ENCODE results near the gene VPS52. TPM values are rescaled to one million over a fixed set of nuclear protein-coding genes. Genes with fewer than 3 reads are reported as not detected.
A peak's percentile ranks its signal among the peaks of the same experiment; 100 is the strongest.

Gene VPS52
- total RNA-seq, 1 experiment from 2014 or later: 27.1 TPM

DNA sequence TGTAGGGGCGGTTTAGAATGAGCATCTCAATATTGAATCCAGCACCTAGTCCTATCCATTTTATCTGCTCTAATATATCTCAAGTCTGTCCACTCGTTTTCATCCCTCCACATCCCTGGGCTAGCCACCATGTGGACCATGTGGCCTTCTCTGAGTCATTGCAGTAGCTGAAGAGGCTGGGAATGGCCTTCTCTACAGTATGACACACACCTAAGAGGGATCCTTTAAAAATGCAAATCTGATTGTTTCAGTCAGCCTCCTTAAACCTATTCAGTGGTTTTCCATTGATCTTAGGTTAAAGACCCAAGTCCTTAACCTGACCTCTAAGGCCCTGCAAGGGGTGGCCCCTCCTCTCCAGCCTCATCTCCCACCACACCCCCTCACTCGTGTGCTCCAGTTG lies 54.0 kb downstream of the VPS52 start:
- no peak for DNase-seq (ENCODE audit: low spot score)
- in situ Hi-C loops (cut with HindIII; ENCODE audit: low sequenced_read_pairs): no loop called here

DNA sequence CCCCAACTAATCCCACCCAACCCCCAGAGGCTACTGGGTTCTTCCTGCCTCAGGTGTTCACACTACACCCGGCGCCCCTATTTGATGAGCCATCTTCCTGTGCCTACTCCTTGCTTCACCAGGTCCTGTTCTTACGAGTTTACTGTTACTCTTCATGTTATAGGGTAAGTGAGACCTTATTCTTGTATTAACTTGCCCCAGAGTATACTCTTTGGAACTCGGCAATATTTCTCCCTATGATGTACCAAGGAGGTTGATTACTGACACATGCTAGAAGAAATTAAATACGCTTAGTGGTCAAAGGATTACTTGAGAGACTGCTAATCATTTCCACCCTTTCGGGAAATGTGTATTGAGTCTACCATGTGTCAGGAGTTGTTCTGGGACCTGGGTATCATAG lies 54.4 kb downstream of the VPS52 start:
- in situ Hi-C loops (cut with HindIII; ENCODE audit: low sequenced_read_pairs): no loop called here
- no peak for DNase-seq (ENCODE audit: low spot score)

DNA sequence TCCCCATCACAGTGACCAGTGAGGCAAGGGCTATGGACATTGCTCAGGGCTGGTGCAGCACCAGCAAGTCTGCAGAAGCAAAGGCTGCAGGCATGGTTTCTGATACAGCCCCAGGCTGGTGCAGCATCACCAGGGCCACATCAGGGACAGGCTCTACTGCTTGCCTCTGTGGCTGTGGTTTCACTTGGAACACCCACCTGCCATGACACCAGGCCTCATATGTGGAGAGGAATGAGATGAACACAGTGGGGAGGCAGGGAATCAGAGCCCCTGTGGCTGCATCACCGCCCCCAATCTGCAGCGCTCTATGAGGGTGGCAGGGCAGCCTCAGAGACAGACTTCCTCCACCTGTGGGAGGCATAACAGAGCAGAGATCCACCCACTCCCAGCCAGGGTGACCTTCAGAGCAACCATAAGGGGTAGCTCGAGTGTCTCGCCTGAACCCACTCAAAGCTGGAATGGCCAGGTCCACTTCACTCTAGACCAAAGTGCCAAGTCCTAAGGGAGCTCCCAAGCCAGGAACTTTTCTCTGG lies 55.5 kb downstream of the VPS52 start:
- no peak for DNase-seq (ENCODE audit: low spot score)
- in situ Hi-C loops (cut with HindIII; ENCODE audit: low sequenced_read_pairs): no loop called here

DNA sequence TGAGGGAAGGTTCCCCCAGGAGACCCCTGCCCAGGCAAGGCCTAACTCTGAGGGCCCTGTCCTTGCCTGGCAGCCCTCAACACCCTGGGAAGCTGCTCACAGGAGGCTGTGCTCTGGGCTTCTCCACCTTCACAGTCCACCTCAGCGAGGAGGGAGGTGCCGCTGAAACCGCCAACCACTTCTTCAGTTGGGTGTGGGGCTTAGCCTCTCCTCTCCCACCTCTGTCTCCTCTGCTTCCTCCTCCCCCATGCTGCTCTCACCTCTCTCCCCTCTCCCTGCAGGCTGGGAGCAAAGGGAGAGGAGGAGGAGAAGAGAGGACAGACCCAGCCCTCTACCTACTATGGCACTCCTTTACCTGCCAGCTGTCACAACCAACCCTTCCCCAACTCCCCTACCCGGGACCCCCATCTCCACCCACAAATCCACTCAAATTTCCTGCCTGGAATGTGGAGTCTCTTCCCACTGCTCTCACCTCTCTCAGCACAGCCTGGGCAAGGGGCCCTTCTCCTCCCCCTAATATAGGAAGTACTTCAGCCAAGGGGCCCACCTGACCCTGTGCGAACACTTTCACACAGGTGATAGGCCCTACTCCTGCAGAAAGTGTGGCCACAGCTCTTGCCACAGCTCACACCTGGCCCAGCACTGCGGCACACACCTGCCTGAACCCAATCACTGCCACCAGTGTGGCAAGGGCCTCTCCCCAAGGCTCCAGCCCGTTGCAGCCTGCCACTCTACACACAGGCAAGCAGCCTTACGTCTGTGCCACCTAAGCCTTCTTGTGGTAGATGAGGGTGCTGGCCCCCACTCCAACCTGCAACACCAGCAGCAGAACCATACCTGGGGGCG lies 56.2 kb downstream of the VPS52 start:
- DNase-seq (ENCODE audit: low spot score): no peak
- in situ Hi-C loops (cut with HindIII; ENCODE audit: low sequenced_read_pairs): no loop called here

DNA sequence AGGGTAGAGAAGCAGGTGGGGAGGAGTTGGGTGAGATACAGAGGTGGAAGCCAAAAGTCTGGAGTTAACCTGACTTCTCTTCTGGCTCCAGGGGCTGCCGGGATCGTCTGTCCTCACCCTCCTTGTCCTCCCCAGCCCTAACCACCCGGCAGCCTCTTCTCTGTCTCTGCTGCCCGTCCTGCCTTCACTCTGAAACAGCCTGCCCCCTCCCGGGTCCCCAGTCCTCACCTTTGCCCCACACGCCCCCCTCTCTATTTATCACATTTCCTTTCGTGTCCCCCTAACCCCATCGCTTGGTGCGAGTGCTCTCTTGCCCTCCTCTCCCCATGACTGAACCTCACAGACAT lies 57.7 kb downstream of the VPS52 start:
- no peak for DNase-seq (ENCODE audit: low spot score)
- in situ Hi-C loops (cut with HindIII; ENCODE audit: low sequenced_read_pairs): no loop called here

DNA sequence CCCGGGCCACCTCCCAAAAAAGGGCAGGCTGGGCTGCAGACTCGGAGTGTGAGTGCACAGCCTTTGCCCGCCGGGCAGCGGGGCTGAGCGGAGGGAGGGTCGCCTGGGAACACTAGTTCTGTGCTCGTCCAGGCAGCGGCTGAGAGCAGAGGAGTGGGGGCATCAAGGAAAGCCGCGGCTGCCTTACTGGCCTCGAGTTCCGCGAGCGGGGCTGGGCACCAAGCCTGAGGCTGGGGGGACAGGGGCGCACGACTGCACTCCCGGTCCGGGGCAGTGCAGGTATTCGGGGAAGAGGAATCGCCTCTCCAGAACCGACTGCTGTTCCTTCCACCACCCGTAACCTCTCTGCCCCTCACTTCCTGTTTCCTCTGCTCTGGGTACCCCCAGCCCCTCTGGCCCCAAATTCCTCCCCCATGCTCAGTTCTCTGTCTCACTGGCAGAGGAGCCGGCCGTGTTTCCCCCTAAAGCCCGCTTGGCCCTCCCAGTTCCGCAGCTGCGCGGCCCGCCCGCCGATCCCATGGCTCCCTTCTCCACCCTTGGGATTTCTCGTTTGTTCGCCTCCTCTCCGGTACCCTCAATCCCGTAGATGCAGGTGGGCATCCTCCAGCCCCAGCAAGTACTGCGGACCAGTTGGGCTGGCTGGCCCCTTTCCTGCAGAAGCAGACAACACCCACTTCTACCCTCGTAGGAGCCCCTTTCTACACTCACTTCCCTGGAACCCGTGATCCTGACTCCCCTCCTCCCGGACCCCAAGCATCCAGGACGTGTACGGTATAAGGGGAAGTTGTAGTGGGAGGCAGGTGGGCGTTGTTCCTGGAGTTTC lies 58.3 kb downstream of the VPS52 start:
- in situ Hi-C loops (cut with HindIII; ENCODE audit: low sequenced_read_pairs): no loop called here
- DNase-seq (ENCODE audit: low spot score): peak; percentile 14

DNA sequence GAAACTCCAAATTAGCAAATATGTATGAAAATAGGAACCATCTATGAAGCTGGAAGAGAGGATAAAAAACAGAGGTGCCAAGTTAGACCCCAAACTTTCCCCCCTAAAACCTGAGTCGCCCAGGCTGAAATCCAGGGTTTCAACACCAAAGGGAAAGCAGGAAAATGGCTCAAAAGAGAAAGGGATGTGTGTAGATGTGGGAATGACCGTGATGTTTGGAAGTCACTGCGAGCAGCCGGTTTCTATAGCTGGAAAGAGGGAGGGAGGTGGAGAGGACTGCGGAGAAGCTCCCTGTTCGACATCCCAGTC lies 58.9 kb downstream of the VPS52 start:
- in situ Hi-C loops (cut with HindIII; ENCODE audit: low sequenced_read_pairs): no loop called here
- DNase-seq (ENCODE audit: low spot score): no peak

DNA sequence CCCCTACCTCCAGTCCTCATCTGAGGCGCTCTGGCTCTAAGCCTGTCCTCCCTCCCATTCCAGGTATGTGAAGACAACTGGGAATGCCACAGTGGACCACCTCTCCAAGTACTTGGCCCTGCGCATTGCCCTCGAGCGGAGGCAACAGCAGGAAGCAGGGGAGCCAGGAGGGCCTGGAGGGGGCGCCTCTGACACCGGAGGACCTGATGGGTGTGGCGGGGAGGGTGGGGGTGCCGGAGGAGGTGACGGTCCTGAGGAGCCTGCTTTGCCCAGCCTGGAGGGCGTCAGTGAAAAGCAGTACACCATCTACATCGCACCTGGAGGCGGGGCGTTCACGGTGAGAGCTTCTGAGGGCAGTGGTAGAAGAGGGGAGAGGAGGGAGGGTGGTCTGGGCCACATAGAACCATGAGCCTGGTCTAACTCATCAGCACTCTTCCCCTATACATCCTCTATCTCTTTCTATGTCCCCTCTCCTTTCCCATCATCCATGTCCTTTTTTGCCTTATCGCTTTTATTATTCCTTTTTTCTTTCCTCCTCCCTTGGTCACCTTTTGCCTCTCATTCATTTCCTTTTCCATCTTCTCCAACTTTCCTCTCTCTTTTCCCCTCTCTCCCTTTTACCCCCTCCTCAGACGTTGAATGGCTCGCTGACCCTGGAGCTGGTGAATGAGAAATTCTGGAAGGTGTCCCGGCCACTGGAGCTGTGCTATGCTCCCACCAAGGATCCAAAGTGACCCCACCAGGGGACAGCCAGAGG lies 59.8 kb downstream of the VPS52 start:
- in situ Hi-C loops (cut with HindIII; ENCODE audit: low sequenced_read_pairs): no loop called here

DNA sequence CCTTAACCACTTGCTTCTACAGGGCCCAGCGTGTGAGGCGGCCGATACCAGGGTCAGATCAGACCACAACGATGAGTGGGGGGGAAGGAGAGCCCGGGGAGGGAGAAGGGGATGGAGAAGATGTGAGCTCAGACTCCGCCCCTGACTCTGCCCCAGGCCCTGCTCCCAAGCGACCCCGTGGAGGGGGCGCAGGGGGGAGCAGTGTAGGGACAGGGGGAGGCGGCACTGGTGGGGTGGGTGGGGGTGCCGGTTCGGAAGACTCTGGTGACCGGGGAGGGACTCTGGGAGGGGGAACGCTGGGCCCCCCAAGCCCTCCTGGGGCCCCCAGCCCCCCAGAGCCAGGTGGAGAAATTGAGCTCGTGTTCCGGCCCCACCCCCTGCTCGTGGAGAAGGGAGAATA lies 60.5 kb downstream of the VPS52 start:
- in situ Hi-C loops (cut with HindIII; ENCODE audit: low sequenced_read_pairs): no loop called here
- no peak for DNase-seq (ENCODE audit: low spot score)

More for the DNA sequence above, 59.8 kb downstream of the VPS52 start:
- no peak for DNase-seq (ENCODE audit: low spot score)

DNA sequence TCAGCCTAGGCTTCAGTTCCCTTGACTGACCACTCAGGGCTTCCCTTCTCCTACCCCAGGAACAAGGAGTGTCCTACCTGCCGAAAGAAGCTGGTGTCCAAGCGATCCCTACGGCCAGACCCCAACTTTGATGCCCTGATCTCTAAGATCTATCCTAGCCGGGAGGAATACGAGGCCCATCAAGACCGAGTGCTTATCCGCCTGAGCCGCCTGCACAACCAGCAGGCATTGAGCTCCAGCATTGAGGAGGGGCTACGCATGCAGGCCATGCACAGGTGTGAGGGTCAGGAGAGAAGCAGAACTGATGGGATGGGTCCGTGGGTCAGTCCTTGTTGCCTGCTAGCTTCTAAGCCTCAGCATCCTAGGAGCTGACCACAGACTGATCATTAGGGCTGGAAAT lies 61.8 kb downstream of the VPS52 start:
- no peak for DNase-seq (ENCODE audit: low spot score)
- in situ Hi-C loops (cut with HindIII; ENCODE audit: low sequenced_read_pairs): no loop called here

DNA sequence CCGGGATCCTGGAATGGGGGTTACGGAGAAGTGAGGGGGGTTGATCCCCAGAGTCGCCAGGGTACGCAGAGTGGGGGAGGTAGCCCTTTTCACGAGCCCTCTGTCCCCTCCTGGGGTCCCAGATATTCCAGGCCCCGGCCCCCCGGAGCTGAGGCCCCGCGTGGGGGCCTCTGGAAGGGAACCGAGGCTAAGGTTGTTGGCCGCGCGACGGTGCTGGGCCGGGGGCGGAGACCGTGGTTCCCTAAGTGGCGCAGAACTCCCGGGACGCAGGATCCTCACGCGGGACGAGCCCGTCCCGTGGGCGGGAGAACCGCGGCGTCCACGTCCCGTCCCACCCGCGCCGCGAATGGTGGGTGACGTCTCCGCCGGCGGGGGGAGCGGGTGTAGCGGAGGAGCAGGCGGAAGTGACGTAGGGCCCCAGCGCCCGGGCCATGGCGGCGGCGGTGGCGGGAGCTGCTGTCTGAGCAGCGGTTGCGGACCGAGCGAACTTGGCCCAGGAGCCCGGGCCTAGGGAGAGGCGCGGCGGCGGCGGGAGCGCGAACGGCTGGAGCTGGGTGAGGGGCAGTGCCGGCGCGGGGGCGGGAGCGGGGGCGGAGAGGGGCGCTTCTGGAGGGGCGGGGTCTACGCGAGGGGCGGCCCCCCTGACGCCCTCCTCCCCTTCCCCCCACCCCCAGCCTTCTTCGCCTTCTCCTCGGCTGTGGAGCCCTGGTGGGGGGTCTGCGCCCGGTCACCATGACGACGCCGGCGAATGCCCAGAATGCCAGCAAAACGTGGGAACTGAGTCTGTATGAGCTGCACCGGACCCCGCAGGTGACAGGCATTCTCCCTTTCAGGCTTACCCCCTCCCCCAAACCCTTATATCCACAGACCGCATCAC lies 63.3 kb downstream of the VPS52 start, which contains the start of gene RING1:
Gene RING1, plus strand, starts transcription at position 410 of the 877 bp plus-strand sequence. Its CDS starts 323 bp downstream, at position 733.
- in situ Hi-C loops (cut with HindIII; ENCODE audit: low sequenced_read_pairs): no loop called here
- peak; percentile 83 for DNase-seq (ENCODE audit: low spot score)

DNA sequence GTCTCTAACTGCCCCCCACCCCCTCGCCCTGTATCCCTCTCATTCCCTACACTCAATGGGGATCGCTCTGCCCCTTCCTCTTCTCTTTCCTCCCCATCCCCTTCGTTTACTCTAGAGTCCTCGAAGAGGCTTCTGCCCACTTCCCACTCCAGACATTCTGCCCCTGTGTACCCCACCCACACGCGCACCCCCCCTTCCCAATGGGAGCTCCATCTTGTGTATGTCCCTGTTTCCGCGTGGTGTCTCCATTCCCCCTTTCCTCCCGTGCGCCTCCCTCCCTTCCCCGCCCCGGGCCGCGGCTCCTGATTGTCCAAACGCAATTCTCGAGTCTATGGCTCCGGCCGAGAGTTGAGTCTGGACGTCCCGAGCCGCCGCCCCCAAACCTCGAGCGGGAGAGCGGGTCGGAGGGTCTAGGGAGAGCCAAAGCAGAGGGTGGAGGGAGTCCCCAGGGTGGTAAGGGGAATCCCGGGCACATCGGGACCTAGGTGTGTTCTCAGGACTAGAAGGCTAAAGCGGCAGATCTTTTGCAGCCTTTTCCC lies 64.1 kb downstream of the VPS52 start:
- peak; percentile 29 for DNase-seq (ENCODE audit: low spot score)
- in situ Hi-C loops (cut with HindIII; ENCODE audit: low sequenced_read_pairs): no loop called here

DNA sequence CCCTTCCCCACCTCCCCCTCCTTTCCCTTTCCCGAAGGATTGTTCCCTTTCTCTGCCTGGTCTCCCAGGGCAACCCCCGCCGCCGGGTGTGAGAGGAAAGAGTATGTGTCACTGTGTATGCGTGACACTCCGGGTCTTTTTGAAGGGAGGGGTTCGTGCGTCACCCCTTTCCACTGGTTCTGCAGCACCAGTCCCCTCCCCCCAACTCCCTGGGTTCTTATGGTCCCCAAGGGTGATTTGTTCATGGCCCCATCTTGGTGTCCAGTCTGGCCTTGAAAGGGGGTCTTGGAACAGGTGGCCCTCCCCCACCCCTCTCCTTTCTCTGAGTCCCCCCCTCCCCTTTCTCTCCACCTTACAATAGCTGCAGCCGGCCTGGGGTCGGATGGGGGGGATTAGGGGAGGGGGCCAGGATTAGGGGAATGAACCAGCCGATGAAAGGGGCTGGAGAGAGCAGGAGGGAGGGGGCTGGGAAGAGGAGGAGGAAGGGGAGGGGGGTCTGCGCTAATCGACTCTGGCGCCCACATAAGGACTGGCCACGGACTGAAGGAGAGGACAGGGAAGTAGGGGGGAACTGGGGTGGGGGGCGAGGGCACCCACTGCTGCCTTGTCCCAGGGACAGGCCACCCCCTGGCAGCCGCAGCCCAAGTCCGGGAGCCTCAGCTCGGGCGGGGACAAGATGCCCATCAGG lies 64.7 kb downstream of the VPS52 start:
- in situ Hi-C loops (cut with HindIII; ENCODE audit: low sequenced_read_pairs): no loop called here
- no peak for DNase-seq (ENCODE audit: low spot score)

DNA sequence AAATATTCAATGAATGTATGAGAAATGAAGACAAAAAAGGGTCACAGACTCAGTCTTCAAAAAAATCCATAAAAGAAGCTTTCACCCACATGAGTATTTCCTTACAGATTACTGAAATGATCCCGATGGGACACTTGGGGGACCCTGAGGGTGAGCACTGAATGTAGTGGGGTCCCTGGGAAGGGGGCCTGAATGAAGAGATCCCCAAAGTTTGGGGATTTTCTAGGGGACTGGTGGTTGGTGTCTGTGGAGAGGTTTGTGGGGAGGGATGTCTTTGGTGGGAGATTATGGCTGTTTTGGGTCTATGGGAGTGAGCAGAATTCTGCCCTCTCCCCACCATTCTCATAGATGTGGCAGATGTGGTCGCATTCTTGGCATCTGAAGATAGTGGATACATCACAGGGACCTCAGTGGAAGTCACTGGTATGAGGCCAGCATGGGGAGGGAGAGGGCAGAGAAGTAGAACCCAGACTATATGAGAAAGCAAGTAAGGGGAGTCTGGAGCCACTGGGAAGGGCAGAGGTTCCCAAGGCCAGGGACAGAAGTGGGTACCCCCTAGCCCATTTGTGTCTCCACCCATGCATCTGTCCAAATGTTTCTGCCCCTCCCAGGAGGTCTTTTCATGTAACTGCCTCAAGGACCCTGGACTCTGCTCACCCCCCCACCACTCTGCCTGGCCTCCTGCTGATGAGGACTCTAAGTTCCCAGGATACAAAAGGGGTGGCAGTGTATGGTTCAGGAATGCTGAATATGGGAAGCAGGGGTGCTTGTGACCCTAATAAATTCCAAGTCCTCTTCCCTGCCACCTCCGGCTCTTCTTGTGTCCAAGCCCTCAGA lies 65.4 kb downstream of the VPS52 start:
- DNase-seq (ENCODE audit: low spot score): no peak
- in situ Hi-C loops (cut with HindIII; ENCODE audit: low sequenced_read_pairs): no loop called here

DNA sequence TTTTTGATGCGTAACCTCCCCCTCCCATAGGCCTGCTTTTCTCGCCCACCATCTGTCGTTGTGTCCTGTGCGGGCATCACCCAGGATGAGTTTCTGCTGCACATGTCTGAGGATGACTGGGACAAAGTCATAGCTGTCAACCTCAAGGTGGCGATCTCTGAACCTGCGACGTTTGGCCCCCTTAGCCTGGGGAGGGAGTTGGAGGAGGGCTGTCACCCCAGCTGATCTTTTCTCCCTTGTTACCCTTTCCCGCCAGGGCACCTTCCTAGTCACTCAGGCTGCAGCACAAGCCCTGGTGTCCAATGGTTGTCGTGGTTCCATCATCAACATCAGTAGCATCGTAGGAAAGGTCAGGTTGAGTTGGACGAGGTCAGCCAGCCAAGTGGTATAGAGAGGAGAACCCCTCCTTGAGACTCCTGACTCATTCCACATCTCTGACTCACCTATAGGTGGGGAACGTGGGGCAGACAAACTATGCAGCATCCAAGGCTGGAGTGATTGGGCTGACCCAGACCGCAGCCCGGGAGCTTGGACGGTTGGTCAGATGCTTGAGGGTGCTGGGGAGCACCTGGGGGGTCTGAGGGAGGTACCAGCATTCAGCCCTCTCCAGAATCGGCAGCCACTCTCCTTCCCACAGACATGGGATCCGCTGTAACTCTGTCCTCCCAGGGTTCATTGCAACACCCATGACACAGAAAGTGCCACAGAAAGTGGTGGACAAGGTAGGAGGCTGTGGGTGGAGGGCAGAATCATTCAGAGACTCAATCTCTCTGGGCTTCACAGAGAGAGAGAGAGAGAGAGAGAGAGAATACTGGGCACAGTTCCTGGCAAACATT lies 66.3 kb downstream of the VPS52 start:
- no peak for DNase-seq (ENCODE audit: low spot score)
- in situ Hi-C loops (cut with HindIII; ENCODE audit: low sequenced_read_pairs): no loop called here

DNA sequence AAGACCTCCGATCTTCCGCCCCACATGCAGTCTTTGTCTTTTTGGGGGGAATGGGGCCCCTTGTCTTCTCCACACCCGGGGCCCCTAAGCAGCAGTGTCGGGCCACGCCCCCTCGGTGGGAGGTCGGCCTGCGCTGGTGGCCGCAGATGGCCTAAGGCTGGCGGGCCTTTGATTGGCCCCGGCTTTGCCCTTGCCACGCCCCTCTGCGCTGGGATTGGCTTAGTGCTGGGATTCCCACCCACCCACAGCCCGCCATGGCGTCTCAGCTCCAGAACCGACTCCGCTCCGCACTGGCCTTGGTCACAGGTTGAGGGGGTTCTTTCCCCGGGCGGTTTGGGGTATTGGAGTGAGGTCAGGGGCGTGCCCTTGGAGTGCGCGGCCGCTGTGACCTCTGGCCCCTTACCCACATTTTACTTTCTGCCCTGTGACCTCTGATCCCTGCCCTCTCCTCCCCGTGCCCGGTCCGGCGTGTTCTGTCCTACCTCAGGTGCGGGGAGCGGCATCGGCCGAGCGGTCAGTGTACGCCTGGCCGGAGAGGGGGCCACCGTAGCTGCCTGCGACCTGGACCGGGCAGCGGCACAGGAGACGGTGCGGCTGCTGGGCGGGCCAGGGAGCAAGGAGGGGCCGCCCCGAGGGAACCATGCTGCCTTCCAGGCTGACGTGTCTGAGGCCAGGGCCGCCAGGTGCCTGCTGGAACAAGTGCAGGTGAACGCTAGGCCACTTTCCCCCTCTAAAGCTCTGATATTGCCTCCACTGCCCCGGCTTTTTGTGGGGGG lies 67.1 kb downstream of the VPS52 start, which contains the start of gene HSD17B8:
Gene HSD17B8, plus strand, starts transcription at position 241 of the 776 bp plus-strand sequence. Its CDS starts 14 bp downstream, at position 255.
- peak; percentile 93 for DNase-seq (ENCODE audit: low spot score)
- in situ Hi-C loops (cut with HindIII; ENCODE audit: low sequenced_read_pairs): no loop called here

Data from G401 (cell line).